Rectal smooth muscle tissue (tissue), 1 donor: ENCODE results near the gene FAT1.

Source experiments
- H3K27ac ChIP-seq: one replicate; pipeline ENCODE4 v1.7.0; 2013; ENCODE audit warnings: low read depth, low read length, inconsistent platforms
- H3K27me3 ChIP-seq: one replicate; pipeline ENCODE4 v1.7.0; 2013; ENCODE audit warnings: low read length; ENCODE audit not compliant: control insufficient read depth, insufficient read depth
- H3K36me3 ChIP-seq: one replicate; pipeline ENCODE4 v1.7.0; 2013; ENCODE audit warnings: low read length; ENCODE audit not compliant: control insufficient read depth, insufficient read depth
- H3K4me1 ChIP-seq: one replicate; pipeline ENCODE4 v1.7.0; 2013; ENCODE audit warnings: low read length; ENCODE audit not compliant: control insufficient read depth, insufficient read depth
- H3K4me3 ChIP-seq: one replicate; pipeline ENCODE4 v1.7.0; 2013; ENCODE audit warnings: low read length
- H3K9ac ChIP-seq: one replicate; pipeline ENCODE4 v1.7.0; 2013; ENCODE audit warnings: low read length

FAT1 gene

DNA sequence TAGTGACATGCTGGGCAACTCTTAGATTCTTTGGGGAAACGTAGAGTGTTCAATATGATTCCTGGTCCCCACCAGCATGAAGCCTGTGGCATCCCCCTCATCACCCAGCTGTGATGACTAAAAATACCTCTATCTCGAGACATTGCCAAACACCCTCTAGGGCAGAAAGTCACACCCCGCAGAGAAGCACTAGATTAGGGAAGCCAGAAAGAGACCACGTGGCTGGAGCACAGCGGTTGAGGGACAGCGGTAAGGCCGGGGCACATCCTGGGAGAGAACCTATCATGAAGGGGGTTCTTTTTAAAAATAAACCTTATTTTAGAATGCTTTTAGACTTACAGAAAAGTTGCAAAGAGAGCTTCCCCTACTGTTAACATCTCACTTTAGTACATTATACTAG lies 11.0 kb downstream of the FAT1 start:
- H3K27ac ChIP-seq = no peak overlapping the region
- H3K27me3 ChIP-seq = no peaks in the 10 kb centered on the region
- peaks cover 8% of the 10 kb centered on the region for H3K36me3 ChIP-seq
- no peak overlapping the region for H3K4me3 ChIP-seq
- H3K4me1 ChIP-seq = peaks cover 2% of the 10 kb centered on the region
- H3K9ac ChIP-seq = no peak overlapping the region

DNA sequence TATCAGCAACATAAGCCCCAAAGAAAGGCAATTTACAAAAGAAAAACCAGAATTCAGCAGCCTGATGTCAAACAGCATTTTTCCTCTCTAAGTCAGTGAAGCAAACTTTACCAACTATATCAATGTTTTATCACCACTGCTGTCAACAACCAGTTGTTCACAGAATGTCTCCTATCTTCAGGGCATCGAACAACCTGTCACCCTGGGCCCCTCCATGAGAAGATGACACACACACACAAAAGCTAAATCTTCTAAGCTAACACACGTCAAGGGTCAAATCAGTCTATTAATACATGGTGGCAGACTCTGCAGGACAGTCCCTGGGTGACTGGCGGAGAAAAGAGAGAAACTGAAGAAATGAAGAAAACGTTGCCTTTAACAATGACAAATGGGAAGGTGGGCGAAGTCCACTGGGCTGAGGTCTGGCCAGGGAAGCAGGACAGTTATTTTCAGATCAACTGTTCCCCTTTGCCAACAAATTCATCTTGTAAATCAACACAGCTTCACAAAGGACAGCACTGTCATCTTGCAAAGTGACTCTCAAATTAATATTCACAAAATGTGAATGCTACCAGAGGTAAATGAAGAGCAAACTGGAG lies 13.0 kb downstream of the FAT1 start:
- Histone ChIP-seq H3K9ac (no peak overlapping the region), H3K27ac (peak overlapping the region; percentile 36), H3K4me1 (peaks cover 2% of the 10 kb centered on the region), H3K4me3 (no peak overlapping the region), H3K36me3 (peaks cover 15% of the 10 kb centered on the region), H3K27me3 (no peaks in the 10 kb centered on the region)

DNA sequence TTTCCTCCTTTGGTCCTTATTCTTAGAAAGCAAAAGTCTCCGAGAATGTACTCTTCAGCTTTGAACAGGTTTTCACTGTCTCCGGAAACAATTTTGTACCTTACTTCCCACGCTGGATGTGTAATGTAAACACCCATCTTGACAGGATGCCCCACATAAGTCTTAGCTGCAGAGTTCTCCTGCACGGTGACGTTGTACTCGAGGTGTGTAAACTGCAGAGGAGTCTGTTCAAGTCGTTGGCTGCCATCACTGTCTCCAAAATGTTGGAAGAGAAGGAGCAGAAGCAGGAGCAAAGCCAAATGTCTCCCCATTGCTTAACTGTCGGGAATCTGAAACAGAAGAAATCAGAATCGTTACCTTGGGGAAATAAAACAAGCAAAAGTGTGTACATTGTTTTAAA lies 14.1 kb downstream of the FAT1 start:
- no peak overlapping the region for H3K4me3 ChIP-seq
- H3K27ac ChIP-seq = peak overlapping the region; percentile 51
- H3K4me1 ChIP-seq = peaks cover 7% of the 10 kb centered on the region
- H3K36me3 ChIP-seq = peaks cover 17% of the 10 kb centered on the region
- no peaks in the 10 kb centered on the region for H3K27me3 ChIP-seq
- H3K9ac ChIP-seq = no peak overlapping the region

DNA sequence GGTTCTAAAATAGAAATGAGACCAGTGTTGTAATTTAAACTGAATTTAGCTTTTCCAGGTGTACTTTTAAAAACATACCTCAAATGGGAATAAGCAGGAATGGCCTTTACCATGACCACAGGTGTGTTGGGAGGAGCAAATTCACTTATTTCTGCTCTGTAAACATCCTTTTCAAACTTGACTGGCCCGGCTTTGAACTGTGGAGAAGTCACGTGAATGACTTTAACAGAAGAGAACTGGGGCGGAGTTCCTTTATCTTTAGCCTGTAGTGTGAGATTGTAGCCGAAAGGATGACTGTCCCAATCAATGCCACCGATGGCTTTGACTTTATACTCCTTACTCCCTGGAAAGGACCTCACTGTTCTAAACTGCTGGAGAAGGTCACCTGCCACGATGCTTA lies 15.1 kb downstream of the FAT1 start:
- H3K27ac ChIP-seq = no peak overlapping the region
- H3K4me3 ChIP-seq = no peak overlapping the region
- peaks cover 12% of the 10 kb centered on the region for H3K4me1 ChIP-seq
- H3K9ac ChIP-seq = no peak overlapping the region
- H3K27me3 ChIP-seq = no peaks in the 10 kb centered on the region
- H3K36me3 ChIP-seq = peaks cover 19% of the 10 kb centered on the region

DNA sequence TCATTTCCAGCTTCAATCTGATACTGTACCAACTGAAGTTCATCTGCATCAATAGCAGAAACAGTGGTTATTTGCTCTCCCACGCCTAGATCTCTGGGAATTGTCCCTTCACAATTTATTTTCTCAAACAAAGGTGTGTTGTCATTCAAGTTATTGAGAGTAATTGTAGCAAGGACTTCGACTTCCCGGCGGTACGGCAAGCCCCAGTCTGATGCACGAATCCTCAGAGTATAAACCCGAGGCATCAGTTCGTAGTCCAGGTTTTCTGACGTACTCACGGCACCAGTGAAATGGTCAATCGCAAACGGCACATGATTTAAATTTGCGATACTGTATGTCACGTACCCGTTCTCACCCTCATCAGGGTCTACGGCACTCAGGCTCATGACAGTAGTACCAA lies 15.7 kb downstream of the FAT1 start:
- H3K27ac ChIP-seq = no peak overlapping the region
- H3K36me3 ChIP-seq = peaks cover 20% of the 10 kb centered on the region
- H3K27me3 ChIP-seq = no peaks in the 10 kb centered on the region
- H3K9ac ChIP-seq = no peak overlapping the region
- peaks cover 11% of the 10 kb centered on the region for H3K4me1 ChIP-seq
- H3K4me3 ChIP-seq = no peak overlapping the region

DNA sequence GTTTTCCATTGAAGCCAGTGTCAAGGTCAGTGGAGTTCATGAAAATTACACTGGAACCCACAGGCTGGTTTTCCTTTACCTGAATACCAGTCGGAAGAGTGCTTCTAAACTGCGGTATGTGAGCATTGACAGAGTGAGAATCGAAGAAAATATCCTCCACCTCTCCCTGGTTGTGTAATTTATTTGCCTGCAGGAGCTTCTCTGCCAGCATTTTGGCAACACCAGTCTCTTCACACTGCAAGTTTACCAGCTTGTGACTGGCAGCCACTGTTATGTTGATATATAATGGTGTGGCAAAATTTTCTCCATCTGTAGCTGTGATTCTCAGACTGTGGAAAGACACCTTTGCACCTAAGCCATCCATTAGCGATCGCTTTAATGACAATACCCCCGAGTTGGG lies 16.1 kb downstream of the FAT1 start:
- Histone ChIP-seq H3K27ac (no peak overlapping the region), H3K36me3 (peaks cover 20% of the 10 kb centered on the region), H3K4me3 (no peak overlapping the region), H3K9ac (no peak overlapping the region), H3K27me3 (no peaks in the 10 kb centered on the region), H3K4me1 (peaks cover 11% of the 10 kb centered on the region)

DNA sequence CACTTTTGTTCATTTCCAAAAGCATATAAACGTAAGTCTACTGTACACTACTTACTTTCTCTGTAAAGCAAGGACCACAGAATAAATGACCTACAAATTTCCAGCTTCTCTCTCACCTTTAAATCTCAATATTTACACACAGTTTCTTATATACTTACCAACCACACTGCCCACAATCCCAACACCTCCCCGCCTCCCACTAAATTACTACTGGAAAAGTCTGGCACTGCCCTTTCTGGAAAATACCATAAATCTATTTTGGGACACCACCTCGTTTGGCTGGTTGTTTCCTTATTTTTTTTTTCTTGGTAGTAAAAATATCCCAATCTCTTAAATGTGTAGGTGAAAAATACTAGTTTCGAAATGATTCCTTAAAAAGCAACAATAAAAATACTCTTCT lies 19.6 kb downstream of the FAT1 start:
- Histone ChIP-seq H3K4me1 (peaks cover 30% of the 10 kb centered on the region), H3K36me3 (peaks cover 20% of the 10 kb centered on the region), H3K27ac (no peak overlapping the region), H3K9ac (no peak overlapping the region), H3K27me3 (no peaks in the 10 kb centered on the region), H3K4me3 (no peak overlapping the region)

DNA sequence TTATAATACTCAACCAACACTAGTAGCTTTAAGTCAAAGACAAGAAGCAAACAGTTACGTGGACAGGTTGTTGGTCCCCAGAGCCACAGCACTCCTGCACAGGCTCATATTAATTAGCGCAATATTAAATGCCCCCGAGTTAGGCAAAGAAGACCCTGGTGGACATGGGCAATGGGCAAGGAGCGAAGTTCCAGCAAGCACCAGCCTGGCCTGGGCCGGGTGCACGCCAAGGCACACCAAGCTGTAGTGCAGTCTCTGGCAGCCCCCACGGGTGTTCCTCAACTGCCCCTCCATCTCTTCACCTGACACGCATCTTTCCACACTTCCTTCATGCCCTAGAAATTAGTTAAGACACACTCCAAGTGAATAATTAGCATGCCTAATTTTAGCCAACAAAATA lies 20.1 kb downstream of the FAT1 start:
- H3K4me3 ChIP-seq = peak overlapping the region; percentile 30
- H3K27ac ChIP-seq = peak overlapping the region; percentile 39
- peaks cover 15% of the 10 kb centered on the region for H3K36me3 ChIP-seq
- H3K4me1 ChIP-seq = peaks cover 30% of the 10 kb centered on the region
- H3K27me3 ChIP-seq = no peaks in the 10 kb centered on the region
- H3K9ac ChIP-seq = no peak overlapping the region

DNA sequence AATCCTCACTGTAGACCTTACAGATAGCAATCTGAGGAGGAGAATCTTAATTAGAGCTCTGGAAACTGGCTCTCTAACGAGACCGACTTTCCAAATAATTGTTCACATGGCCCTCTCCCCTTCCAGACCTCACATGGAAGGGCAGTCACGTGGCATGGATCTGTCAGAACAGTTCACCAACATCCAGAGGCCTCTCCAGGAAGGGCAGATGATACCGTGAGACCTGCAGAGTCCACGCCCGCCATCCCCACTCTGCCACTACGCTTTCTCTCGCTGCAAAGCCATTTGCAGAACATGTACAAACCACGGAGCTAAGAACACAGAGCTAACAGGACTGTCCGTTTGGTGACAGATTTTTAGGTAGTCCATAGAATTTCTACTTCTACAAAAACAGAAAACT lies 20.7 kb downstream of the FAT1 start:
- Histone ChIP-seq H3K4me1 (peaks cover 30% of the 10 kb centered on the region), H3K36me3 (peaks cover 15% of the 10 kb centered on the region), H3K27ac (peak overlapping the region; percentile 6), H3K9ac (no peak overlapping the region), H3K4me3 (no peak overlapping the region), H3K27me3 (no peaks in the 10 kb centered on the region)

DNA sequence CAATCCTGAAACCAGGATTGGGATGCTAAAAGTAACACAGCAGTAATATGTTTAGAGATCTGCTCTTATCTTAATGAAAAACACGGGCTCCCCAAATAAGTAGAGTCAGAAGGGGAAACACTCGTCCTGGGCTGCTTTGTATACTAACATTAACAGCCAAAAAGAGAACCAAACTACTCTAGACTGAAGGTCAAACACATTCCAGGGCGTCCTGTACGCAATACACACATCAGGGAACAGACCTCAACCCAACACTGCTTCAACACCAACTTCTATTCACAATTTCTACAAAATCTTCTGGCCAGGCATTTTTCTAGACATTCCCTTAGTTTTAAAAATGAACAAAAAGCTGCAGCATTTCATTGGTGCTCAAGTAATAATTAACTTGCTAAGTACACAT lies 21.4 kb downstream of the FAT1 start:
- Histone ChIP-seq H3K4me1 (peaks cover 30% of the 10 kb centered on the region), H3K9ac (no peak overlapping the region), H3K27me3 (no peaks in the 10 kb centered on the region), H3K27ac (no peak overlapping the region), H3K4me3 (no peak overlapping the region), H3K36me3 (peaks cover 10% of the 10 kb centered on the region)

DNA sequence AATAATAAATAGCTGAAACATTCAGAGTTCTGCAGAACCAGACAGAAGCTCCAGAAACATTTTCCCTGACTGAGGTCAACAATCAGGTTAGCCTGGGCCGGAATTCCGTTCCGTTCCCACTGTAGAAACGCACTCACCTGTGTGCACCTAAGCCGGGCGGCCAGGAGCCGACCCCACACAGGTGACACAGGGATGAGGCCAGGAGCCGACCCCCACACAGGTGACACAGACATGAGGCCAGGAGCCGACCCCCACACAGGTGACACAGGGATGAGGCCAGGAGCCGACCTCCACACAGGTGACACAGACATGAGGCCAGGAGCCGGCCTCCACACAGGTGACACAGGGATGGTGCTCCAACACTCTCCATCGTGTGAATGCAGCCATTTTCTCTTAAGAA lies 21.9 kb downstream of the FAT1 start:
- Histone ChIP-seq H3K36me3 (peaks cover 10% of the 10 kb centered on the region), H3K27me3 (no peaks in the 10 kb centered on the region), H3K27ac (peak overlapping the region; percentile 24), H3K4me3 (no peak overlapping the region), H3K4me1 (peaks cover 30% of the 10 kb centered on the region), H3K9ac (no peak overlapping the region)

DNA sequence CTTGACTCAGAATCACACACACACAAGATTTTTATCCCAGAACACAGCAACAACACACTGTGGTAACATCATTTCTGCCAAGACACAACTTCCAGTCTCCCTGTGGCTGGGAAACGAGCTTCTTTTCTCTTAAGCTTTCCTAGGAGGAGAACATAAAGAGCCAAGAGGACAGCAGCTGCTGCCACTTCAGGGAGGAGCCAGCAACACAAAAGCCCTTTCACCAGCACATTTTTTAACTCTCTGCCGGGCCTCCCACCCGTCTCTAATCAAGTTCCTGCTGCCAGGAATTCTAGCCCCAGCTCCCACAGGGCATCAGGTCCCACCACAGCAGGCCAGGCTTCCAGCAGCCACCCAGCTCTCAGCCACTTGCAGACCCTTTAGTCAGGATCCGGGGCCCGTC lies 22.4 kb downstream of the FAT1 start:
- no peak overlapping the region for H3K9ac ChIP-seq
- H3K4me3 ChIP-seq = no peak overlapping the region
- H3K27me3 ChIP-seq = no peaks in the 10 kb centered on the region
- peak overlapping the region; percentile 65 for H3K27ac ChIP-seq
- H3K4me1 ChIP-seq = peaks cover 30% of the 10 kb centered on the region
- peaks cover 6% of the 10 kb centered on the region for H3K36me3 ChIP-seq

DNA sequence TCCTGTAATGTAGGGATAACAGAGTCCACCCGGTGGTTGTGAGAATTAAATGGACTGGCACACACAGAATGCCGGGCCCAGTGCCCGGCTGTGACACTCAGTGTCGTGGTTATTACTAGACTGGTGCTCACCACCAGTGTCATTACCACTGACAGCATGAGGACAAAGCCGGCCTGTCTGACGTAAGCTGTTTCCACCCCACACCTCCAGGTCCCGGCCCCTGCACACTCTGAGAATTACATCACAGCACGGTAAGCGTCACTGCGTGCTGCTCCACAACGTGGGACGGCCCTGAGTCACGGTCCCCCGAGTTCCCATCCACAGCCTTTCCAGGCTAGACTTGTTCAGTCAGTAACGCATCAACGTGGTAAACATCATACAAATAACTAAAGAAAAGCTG lies 22.9 kb downstream of the FAT1 start:
- Histone ChIP-seq H3K27ac (peak overlapping the region; percentile 65), H3K4me1 (peaks cover 30% of the 10 kb centered on the region)

More for the DNA sequence above, 22.9 kb downstream of the FAT1 start:
- Histone ChIP-seq H3K4me3 (no peak overlapping the region), H3K36me3 (peaks cover 6% of the 10 kb centered on the region), H3K27me3 (no peaks in the 10 kb centered on the region), H3K9ac (no peak overlapping the region)
